IPS DF 6.9 (cell line): ENCODE measurements around the gene TUBGCP6.

Experiments
- DNase-seq: peaks from one replicate; pipeline ENCODE4 v3.0.0-alpha.2; 2013; ENCODE audit warnings: low read depth, low spot score
- H3K27ac ChIP-seq: one replicate; pipeline ENCODE4 v1.5.1; 2013; ENCODE audit warnings: low read length, control low read depth
- H3K27me3 ChIP-seq: 2 replicates; pipeline ENCODE4 v1.6.1; 2013; ENCODE audit warnings: mild to moderate bottlenecking, low read length; ENCODE audit not compliant: control insufficient read depth, insufficient read depth
- H3K36me3 ChIP-seq: 2 replicates; pipeline ENCODE4 v1.6.1; 2013; ENCODE audit warnings: low read length; ENCODE audit not compliant: control insufficient read depth, insufficient read depth
- H3K4me1 ChIP-seq: 2 replicates; pipeline ENCODE4 v1.6.1; 2013; ENCODE audit warnings: low read length; ENCODE audit not compliant: control insufficient read depth, insufficient read depth
- H3K4me3 ChIP-seq: 2 replicates; pipeline ENCODE4 v1.5.1; 2013; ENCODE audit warnings: mild to moderate bottlenecking, low read length
- H3K9me3 ChIP-seq: 2 replicates; pipeline ENCODE4 v1.6.1; 2013; ENCODE audit warnings: low read length, inconsistent platforms; ENCODE audit not compliant: control insufficient read depth, insufficient read depth
- WGBS: extraction: QIAGEN DNeasy Blood & Tissue Kit; methylation state at CpG from one replicate; pipeline ENCODE4 v1.1.7; 2013; ENCODE audit warnings: mixed read lengths, missing lambda C conversion rate; ENCODE audit not compliant: insufficient read length, insufficient coverage; 5-methylcytosine and 5-hydroxymethylcytosine counted together

The TUBGCP6 gene

GRCh38 chr22:50224071-50224470, 20.8 kb downstream of the TUBGCP6 start:
- H3K36me3 ChIP-seq: peaks cover 21% of the 10 kb centered on the region
- H3K4me1 ChIP-seq: peaks cover 1% of the 10 kb centered on the region; the same call in 1 of the 2 replicates
- no peak overlapping the region for H3K4me3 ChIP-seq
- no CpG with 5 or more reads among the region's 16 CpGs for WGBS
- H3K27ac ChIP-seq: no peak overlapping the region
- no peaks in the 10 kb centered on the region for H3K9me3 ChIP-seq
- H3K27me3 ChIP-seq: no peaks in the 10 kb centered on the region
- no peak for DNase-seq

DNA sequence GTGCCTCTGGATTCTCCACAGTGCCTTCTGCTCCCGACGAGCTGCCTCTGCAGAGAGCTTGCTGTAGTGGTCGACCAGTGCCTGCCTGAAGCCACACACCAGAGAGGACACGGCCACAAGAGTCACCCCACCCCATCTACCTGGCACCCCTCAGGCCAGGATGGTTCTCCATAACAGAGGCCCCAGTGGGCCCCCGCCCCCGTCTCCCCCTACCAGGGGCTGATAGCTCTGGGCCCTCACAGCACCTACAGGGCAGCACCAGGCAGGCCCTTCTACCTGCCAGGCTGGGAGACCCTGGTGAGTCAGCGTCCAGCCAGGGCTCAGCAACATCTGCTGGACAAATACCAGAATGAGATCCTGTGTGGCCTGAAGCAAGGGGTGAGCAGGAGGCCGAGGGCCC, 22.3 kb downstream of the TUBGCP6 start:
- WGBS: no CpG with 5 or more reads among the region's 8 CpGs
- Histone ChIP-seq H3K27ac (no peak overlapping the region), H3K4me1 (peaks cover 1% of the 10 kb centered on the region; the same call in 1 of the 2 replicates), H3K9me3 (no peaks in the 10 kb centered on the region), H3K4me3 (no peak overlapping the region), H3K36me3 (peaks cover 30% of the 10 kb centered on the region), H3K27me3 (no peaks in the 10 kb centered on the region)
- DNase-seq: no peak

DNA sequence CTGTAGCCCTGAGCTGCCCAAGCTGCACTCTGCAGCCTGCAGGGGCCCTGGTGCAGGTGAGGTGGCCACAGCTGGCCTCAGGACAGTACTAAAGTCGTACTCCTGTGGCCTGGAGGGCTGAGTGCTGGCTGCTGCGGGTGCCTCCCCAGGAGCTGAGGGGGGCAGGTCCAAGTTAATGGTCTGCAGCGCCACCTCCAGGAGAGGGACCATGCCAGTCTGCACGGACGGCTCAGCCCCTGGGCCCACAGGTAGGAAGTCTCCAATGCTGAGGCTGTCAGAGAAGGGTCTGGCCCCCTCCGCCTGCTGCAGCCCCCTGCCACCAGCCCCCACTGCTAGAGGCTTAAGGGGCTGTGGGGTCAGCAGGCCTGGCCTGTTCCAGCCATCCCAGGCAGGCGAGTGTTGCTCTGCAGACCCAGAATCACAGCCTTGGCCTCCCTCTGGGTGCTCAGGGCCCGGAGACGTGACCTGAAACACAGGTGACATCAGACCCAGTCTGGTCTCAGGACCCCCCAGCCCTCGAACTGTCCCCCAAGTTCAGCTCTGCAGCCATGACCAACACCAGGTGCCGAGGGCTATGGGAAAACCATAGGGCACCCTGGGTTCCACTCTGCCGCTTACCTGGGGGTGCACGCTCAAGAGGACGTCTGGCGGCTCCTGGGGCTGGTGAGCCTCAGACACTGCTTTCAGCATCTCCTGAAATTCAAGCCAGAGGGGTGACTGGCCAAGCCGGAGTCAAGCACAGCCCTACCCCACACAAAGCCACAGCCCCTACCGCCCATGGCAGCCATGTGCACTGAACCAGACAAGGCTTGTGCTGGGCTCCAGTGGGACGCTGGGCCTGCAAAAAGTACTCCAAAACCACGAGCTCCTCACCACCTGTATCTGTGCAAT, 23.2 kb downstream of the TUBGCP6 start:
- Histone ChIP-seq H3K9me3 (no peaks in the 10 kb centered on the region), H3K4me1 (peaks cover 1% of the 10 kb centered on the region; the same call in 1 of the 2 replicates), H3K27ac (no peak overlapping the region), H3K36me3 (peaks cover 38% of the 10 kb centered on the region), H3K27me3 (no peaks in the 10 kb centered on the region), H3K4me3 (no peak overlapping the region)
- WGBS: no CpG with 5 or more reads among the region's 19 CpGs
- DNase-seq: no peak

DNA sequence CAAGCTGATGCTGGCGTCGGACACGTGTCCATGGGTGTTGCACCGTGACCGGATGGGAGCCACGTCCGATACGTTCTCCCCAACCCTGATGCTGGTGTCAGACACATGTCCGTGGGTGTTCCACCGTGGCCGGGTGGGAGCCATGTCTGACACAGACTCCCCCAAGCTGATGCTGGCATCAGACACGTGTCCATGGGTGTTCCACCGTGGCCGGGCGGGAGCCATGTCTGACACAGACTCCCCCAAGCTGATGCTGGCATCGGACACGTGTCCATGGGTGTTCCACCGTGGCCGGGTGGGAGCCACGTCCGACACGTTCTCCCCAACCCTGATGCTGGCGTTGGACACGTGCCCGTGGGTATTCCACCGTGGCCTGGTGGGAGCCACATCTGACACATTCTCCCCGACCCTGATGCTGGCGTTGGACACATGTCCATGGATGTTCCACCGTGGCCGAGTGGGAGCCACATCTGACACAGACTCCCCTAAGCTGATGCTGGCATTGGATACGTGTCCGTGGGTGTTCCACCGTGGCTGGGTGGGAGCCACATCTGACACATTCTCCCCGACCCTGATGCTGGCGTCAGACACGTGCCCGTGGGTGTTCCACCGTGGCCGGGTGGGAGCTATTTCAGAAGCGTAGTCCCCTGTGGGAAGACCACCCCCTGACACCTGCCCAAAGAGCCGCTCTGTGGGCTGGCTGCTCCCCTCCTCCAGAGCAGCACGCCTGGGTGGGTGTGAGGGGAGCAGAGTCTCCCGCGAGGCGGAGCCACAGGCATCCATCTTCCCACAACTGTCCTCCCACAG, 24.0 kb downstream of the TUBGCP6 start:
- Histone ChIP-seq H3K4me3 (no peak overlapping the region), H3K4me1 (peaks cover 1% of the 10 kb centered on the region; the same call in 1 of the 2 replicates), H3K9me3 (no peaks in the 10 kb centered on the region), H3K36me3 (peaks cover 37% of the 10 kb centered on the region), H3K27me3 (no peaks in the 10 kb centered on the region), H3K27ac (no peak overlapping the region)
- no CpG with 5 or more reads among the region's 45 CpGs for WGBS
- no peak for DNase-seq

DNA sequence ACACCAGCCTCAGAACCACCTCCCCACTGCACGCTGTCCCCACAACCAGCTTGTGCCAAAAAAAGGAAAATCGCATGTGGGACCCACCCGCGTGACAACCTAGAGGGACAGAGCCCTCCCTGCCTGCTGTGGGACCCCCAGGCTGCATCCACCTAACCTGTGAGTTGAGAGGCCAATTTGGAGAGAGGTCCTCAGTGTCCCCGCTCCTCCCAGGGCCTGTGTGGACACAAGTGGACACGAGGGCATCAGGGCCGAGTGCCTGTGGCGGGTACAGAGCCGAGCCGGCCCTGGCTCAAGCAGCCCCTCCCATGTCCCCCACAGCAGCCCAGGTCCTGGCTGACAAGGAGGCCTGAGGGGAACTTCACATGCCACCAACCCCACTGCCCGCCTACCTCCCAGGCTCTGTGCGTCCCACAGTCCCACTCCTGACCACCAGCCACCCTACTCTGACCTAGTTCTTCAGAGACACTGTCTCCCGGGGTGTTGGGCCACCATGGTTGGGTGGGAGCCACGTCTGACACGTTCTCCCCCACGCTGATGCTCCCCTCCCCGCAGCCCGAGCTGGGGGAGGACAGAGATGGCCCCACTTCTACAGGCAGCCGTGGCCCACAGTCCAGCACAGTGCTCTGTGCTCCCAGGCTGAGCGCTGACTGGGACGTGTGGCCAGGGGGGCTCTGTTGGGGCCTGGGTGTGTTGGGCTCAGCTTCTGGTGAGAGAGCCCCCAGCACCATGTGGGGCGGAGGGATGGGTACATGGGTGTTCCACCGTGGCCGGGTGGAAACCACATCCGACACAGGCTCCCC, 24.8 kb downstream of the TUBGCP6 start:
- no peak overlapping the region for H3K4me3 ChIP-seq
- no CpG with 5 or more reads among the region's 25 CpGs for WGBS
- no peaks in the 10 kb centered on the region for H3K9me3 ChIP-seq
- H3K27ac ChIP-seq: no peak overlapping the region
- H3K36me3 ChIP-seq: peaks cover 34% of the 10 kb centered on the region
- no peaks in the 10 kb centered on the region for H3K27me3 ChIP-seq
- DNase-seq: no peak
- peaks cover 1% of the 10 kb centered on the region; the same call in 1 of the 2 replicates for H3K4me1 ChIP-seq

- Histone ChIP-seq H3K4me1 (peaks cover 1% of the 10 kb centered on the region; the same call in 1 of the 2 replicates), H3K4me3 (no peak overlapping the region), H3K27ac (no peak overlapping the region), H3K9me3 (no peaks in the 10 kb centered on the region), H3K27me3 (no peaks in the 10 kb centered on the region), H3K36me3 (peaks cover 34% of the 10 kb centered on the region)
- no CpG with 5 or more reads among the region's 42 CpGs for WGBS
- no peak for DNase-seq
These were observed 25.7 kb downstream of the TUBGCP6 start for GRCh38 chr22:50218996-50219727.

DNA sequence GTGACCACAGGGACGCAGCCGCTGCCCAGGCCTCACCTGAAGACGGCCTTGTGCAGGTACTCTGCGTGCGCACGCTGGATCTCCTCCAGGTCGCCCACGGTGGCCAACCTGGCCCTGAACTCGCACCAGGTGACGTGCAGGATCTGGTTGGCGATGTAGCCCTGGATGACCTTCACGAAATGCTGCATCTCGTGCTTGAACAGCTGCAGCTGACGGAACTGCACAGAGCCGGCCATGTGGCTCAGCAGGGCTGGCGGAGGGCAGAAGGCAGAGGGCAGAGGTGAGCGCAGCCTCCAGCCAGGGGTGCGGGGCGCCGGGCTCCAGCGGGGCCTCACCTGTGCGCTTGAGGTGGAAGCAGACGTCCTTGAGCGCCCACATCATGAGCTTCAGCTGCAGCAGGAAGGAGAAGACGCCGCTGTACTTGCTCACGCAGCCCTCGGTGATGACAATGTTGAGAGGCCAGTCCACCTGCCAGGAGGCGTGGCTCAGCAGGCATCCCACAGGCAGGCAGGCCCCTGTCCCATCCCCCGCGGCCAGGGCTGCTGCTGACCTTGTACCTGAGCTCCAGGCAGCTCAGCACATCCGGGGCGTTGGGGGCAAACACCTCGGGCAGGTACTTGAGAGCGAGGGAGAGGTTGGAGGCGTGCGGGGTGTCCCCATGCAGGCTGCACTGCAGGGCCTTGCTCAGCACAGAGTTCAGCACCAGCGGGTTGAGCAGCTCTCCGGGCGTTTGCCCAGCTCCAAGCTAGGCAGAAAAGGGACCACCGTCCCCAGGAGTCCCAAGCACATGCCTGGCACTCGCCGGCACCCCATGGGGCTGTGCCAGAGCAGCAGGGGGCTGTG, 26.4 kb downstream of the TUBGCP6 start:
- H3K27me3 ChIP-seq: no peaks in the 10 kb centered on the region
- H3K27ac ChIP-seq: no peak overlapping the region
- WGBS: no CpG with 5 or more reads among the region's 43 CpGs
- peaks cover 1% of the 10 kb centered on the region; the same call in 1 of the 2 replicates for H3K4me1 ChIP-seq
- no peak for DNase-seq
- H3K4me3 ChIP-seq: no peak overlapping the region
- no peaks in the 10 kb centered on the region for H3K9me3 ChIP-seq
- peaks cover 34% of the 10 kb centered on the region for H3K36me3 ChIP-seq

DNA sequence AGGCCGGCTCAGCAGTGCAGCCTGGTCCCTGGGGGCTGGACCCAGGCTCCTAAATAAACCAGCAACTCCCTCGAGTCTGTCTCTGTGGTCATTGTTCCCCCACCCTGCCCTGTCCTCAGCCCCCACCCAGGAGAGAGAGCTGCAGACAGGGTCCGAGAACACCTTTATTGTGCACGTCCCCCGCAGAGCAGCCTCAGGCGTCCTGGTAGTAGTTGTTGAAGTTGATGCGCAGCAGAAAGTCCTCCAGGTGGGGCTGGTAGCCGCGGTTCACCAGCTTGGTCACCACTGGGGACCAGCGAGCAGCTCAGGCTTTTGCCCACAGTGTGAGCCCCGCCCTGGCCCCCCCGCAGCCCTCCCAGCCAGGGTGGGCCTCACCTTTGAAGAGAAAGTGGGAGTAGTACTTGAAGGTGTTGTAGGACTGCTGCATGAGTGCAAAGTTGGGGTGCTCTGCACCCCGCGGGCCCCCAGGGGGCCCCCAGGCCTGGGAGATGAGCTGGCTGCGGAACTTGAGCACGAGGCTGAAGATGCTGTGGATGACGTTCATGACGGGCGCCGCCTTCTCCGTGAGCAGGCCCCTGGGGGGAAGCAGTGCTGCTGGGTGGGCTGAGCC, 27.2 kb downstream of the TUBGCP6 start:
- no peak for DNase-seq
- H3K4me1 ChIP-seq: peaks cover 1% of the 10 kb centered on the region; the same call in 1 of the 2 replicates
- H3K36me3 ChIP-seq: peaks cover 34% of the 10 kb centered on the region

More for the DNA sequence above, 27.2 kb downstream of the TUBGCP6 start:
- H3K27ac ChIP-seq: no peak overlapping the region
- no CpG with 5 or more reads among the region's 21 CpGs for WGBS
- no peaks in the 10 kb centered on the region for H3K27me3 ChIP-seq
- no peaks in the 10 kb centered on the region for H3K9me3 ChIP-seq
- no peak overlapping the region for H3K4me3 ChIP-seq
